Endothelial cell (in vitro differentiated cells): ENCODE measurements around the gene AP3S1. TPM values are rescaled to one million over a fixed set of nuclear protein-coding genes. Genes with fewer than 3 reads are reported as not detected.

Experiments
- DNase-seq: peaks from one replicate; pipeline ENCODE4 v3.0.0; 2021; ENCODE audit warnings: low spot score
- H3K27ac Mint-ChIP-seq: one replicate; pipeline ENCODE4 v1.8.0; 2021; ENCODE audit warnings: mixed read lengths, inconsistent platforms; ENCODE audit not compliant: unreplicated experiment
- H3K27me3 Mint-ChIP-seq: one replicate; pipeline ENCODE4 v1.8.0; 2021; ENCODE audit warnings: mild to moderate bottlenecking, moderate library complexity, mixed read lengths, inconsistent platforms; ENCODE audit not compliant: unreplicated experiment
- H3K36me3 Mint-ChIP-seq: one replicate; pipeline ENCODE4 v1.8.0; 2021; ENCODE audit warnings: mild to moderate bottlenecking, low read depth, mixed read lengths, inconsistent platforms; ENCODE audit not compliant: unreplicated experiment
- H3K4me1 Mint-ChIP-seq: one replicate; pipeline ENCODE4 v1.8.0; 2021; ENCODE audit warnings: mild to moderate bottlenecking, mixed read lengths, inconsistent platforms; ENCODE audit not compliant: unreplicated experiment
- H3K4me3 Mint-ChIP-seq: one replicate; pipeline ENCODE4 v1.8.0; 2021; ENCODE audit warnings: mild to moderate bottlenecking, mixed read lengths, inconsistent platforms; ENCODE audit not compliant: unreplicated experiment
- H3K9me3 Mint-ChIP-seq: one replicate; pipeline ENCODE4 v1.8.0; 2021; ENCODE audit warnings: mixed read lengths, inconsistent platforms; ENCODE audit not compliant: unreplicated experiment
- CTCF ChIP-seq: fragments of 200-600 bp; sonication (generic); IDR thresholded peaks from one replicate; pipeline ENCODE4 v1.5.0; 2021; ENCODE audit warnings: antibody characterized with exemption; ENCODE audit not compliant: unreplicated experiment
- long read RNA-seq: library from polyadenylated mRNA; unstranded; transcript quantifications from one replicate; pipeline ENCODE4 v2.0.0, GENCODE V29; 2020; ENCODE audit not compliant: unreplicated experiment
- total RNA-seq: library from RNA; stranded (reverse); fragmentation: NEBNext Ultra II Directional; extraction: Animal tissue kit (Norgen Biotek cat#: 25700); gene quantifications from one replicate; pipeline ENCODE4 v1.2.1, GENCODE V29; 2021; ENCODE audit not compliant: unreplicated experiment

AP3S1 gene
- total RNA-seq, result 118 TPM
- long read RNA-seq, transcript AP3S1-201 (6 exons, 1,730 nt), result major isoform, 50 of 60 reads
- long read RNA-seq, partial matches to known transcripts, result 2 of 60 reads
- long read RNA-seq, other reads (novel, unspliced or antisense), result 8 of 60 reads

GRCh38 chr5:115841382-115842088, at the start of gene AP3S1, which contains the start of gene ATG12:
TSS of gene AP3S1 (plus strand) at chr5:115841935. CDS start at chr5:115842038, 103 bp downstream.
TSS of gene ATG12 (minus strand) at chr5:115841565. CDS start at chr5:115841552, 13 bp downstream.
- no peaks in the 10 kb centered on the region for H3K9me3 Mint-ChIP-seq
- H3K4me1 Mint-ChIP-seq, result peaks cover 41% of the 10 kb centered on the region
- TF ChIP-seq CTCF, result no peak
- H3K4me3 Mint-ChIP-seq, result peak within 1 kb of the TSS; percentile 98
- peak within 1 kb of the TSS; percentile 100 for H3K27ac Mint-ChIP-seq
- DNase-seq, result peak; percentile 89
- peaks cover 7% of the 10 kb centered on the region for H3K36me3 Mint-ChIP-seq
- peaks cover 16% of the 10 kb centered on the region for H3K27me3 Mint-ChIP-seq

GRCh38 chr5:115795700-115796099, 46.0 kb upstream of the AP3S1 start:
- H3K4me3 Mint-ChIP-seq, result no peak overlapping the region
- TF ChIP-seq CTCF, result no peak
- H3K9me3 Mint-ChIP-seq, result no peaks in the 10 kb centered on the region
- no peak overlapping the region for H3K27ac Mint-ChIP-seq
- H3K4me1 Mint-ChIP-seq, result no peaks in the 10 kb centered on the region
- DNase-seq, result no peak
- H3K36me3 Mint-ChIP-seq, result no peaks in the 10 kb centered on the region
- H3K27me3 Mint-ChIP-seq, result no peaks in the 10 kb centered on the region

- H3K9me3 Mint-ChIP-seq, result no peaks in the 10 kb centered on the region
- H3K27ac Mint-ChIP-seq, result no peak overlapping the region
- H3K36me3 Mint-ChIP-seq, result no peaks in the 10 kb centered on the region
- no peaks in the 10 kb centered on the region for H3K4me1 Mint-ChIP-seq
- H3K27me3 Mint-ChIP-seq, result no peaks in the 10 kb centered on the region
- TF ChIP-seq CTCF, result no peak
- no peak overlapping the region for H3K4me3 Mint-ChIP-seq
- no peak for DNase-seq
Measured at GRCh38 chr5:115796656-115797055, 45.1 kb upstream of the AP3S1 start.

GRCh38 chr5:115798252-115798651, 43.5 kb upstream of the AP3S1 start:
- no peaks in the 10 kb centered on the region for H3K27me3 Mint-ChIP-seq
- no peak overlapping the region for H3K4me3 Mint-ChIP-seq
- no peak overlapping the region for H3K27ac Mint-ChIP-seq
- no peak for DNase-seq
- no peak for TF ChIP-seq CTCF
- H3K9me3 Mint-ChIP-seq, result no peaks in the 10 kb centered on the region
- no peaks in the 10 kb centered on the region for H3K36me3 Mint-ChIP-seq
- no peaks in the 10 kb centered on the region for H3K4me1 Mint-ChIP-seq

- no peak for TF ChIP-seq CTCF
- Mint-ChIP-seq H3K36me3 (no peaks in the 10 kb centered on the region), H3K4me3 (no peak overlapping the region), H3K4me1 (no peaks in the 10 kb centered on the region), H3K27me3 (no peaks in the 10 kb centered on the region), H3K9me3 (no peaks in the 10 kb centered on the region), H3K27ac (no peak overlapping the region)
- no peak for DNase-seq
Measured at GRCh38 chr5:115800108-115800507, 41.6 kb upstream of the AP3S1 start.
